ENCODE results near the gene MYLK2. TPM values are rescaled to one million over a fixed set of nuclear protein-coding genes. Genes with fewer than 3 reads are reported as not detected.

Gene MYLK2
- total RNA-seq, 3 donors from 2014 or later (not counting 1 experiment from before 2014, with no cell fraction given) = 0.12 TPM; not detected in 2

- H3K4me3 Mint-ChIP-seq = no peak overlapping the region
- peaks cover 12 to 18% of the 10 kb centered on the region in 2 donors for H3K27me3 Mint-ChIP-seq (ENCODE audit: low read depth in 2 of 2)
- no peaks in the 10 kb centered on the region for H3K36me3 Mint-ChIP-seq
- no peaks in the 10 kb centered on the region for H3K9me3 Mint-ChIP-seq
- 76% methylated on average over 32 of the region's 32 CpGs for WGBS (ENCODE audit: insufficient coverage)
- peaks cover 4% of the 10 kb centered on the region for H3K4me1 ChIP-seq (ENCODE audit: control insufficient read depth, insufficient read depth, low read length)
- DNase-seq (no peak), ATAC-seq (no peak)
- H3K4me3 ChIP-seq (ENCODE audit: low read length) = no peak overlapping the region
- H3K36me3 ChIP-seq (ENCODE audit: control insufficient read depth, insufficient read depth, low read length) = no peaks in the 10 kb centered on the region
- H3K27ac ChIP-seq (ENCODE audit: low read length) = no peak overlapping the region
- H3K9me3 ChIP-seq (ENCODE audit: control insufficient read depth, insufficient read depth, low read length) = no peaks in the 10 kb centered on the region
- no peak for TF ChIP-seq CTCF (IDR thresholded peaks at IDR 0.05)
- no peak overlapping the region for H3K27ac Mint-ChIP-seq
- intact Hi-C loops (cut with micrococcal nuclease) = no loop called here
- H3K4me1 Mint-ChIP-seq = no peaks in the 10 kb centered on the region
- no peaks in the 10 kb centered on the region for H3K27me3 ChIP-seq (ENCODE audit: control insufficient read depth, insufficient read depth, low read length)
Observed at GRCh38 chr20:31848088-31848999, 29.2 kb downstream of the MYLK2 start.

DNA sequence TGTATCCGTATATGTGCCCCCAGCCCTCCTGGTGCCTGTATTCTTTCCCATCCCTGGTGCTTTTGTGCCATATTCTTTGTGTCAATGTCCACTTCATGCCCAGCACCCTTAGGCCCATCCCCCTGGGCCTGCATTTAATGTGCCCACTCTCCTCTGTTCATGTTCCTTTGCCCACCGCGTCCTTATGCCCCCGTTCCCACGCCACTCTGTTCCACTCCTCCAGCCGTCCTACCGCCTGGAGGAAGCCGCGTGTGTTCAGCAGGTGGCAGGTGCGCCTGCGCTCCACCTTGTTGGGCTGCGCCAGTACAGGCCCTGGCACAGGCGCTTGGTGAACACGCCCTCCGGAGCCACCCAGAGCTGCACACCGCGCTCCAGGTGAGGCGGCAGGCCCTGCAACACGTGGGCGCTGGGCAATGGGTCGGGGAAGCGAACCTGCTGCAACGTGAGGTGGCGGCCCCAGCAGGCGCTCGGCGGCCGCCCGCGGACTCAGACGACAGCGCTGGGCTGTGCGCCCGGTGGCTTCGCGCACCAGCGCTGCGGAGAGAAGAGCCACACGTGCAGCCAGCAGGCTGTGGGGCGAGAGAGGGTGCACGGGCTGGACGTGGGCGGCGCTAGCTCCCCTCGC, 30.3 kb downstream of the MYLK2 start:
- H3K4me1 ChIP-seq (ENCODE audit: control insufficient read depth, insufficient read depth, low read length) = peaks cover 4% of the 10 kb centered on the region
- DNase-seq (no peak), ATAC-seq (no peak)
- no peaks in the 10 kb centered on the region for H3K9me3 Mint-ChIP-seq
- TF ChIP-seq CTCF (IDR thresholded peaks at IDR 0.05) = no peak
- H3K36me3 Mint-ChIP-seq = no peaks in the 10 kb centered on the region
- H3K9me3 ChIP-seq (ENCODE audit: control insufficient read depth, insufficient read depth, low read length) = no peaks in the 10 kb centered on the region
- no peaks in the 10 kb centered on the region for H3K4me1 Mint-ChIP-seq
- intact Hi-C loops (cut with micrococcal nuclease) = no loop called here
- H3K36me3 ChIP-seq (ENCODE audit: control insufficient read depth, insufficient read depth, low read length) = no peaks in the 10 kb centered on the region
- H3K4me3 ChIP-seq (ENCODE audit: low read length) = no peak overlapping the region
- H3K27me3 ChIP-seq (ENCODE audit: control insufficient read depth, insufficient read depth, low read length) = no peaks in the 10 kb centered on the region
- no peak overlapping the region for H3K4me3 Mint-ChIP-seq
- no peak overlapping the region for H3K27ac Mint-ChIP-seq
- no peak overlapping the region for H3K27ac ChIP-seq (ENCODE audit: low read length)
- H3K27me3 Mint-ChIP-seq (ENCODE audit: low read depth in 2 of 2) = peaks cover 12 to 18% of the 10 kb centered on the region in 2 donors
- 64% methylated on average over 41 of the region's 45 CpGs for WGBS (ENCODE audit: insufficient coverage)

GRCh38 chr20:31851240-31851955, 32.2 kb downstream of the MYLK2 start:
- Histone ChIP-seq H3K4me3 (ENCODE audit: low read length) (no peak overlapping the region), H3K27ac (ENCODE audit: low read length) (no peak overlapping the region), H3K36me3 (ENCODE audit: control insufficient read depth, insufficient read depth, low read length) (no peaks in the 10 kb centered on the region), H3K9me3 (ENCODE audit: control insufficient read depth, insufficient read depth, low read length) (no peaks in the 10 kb centered on the region), H3K27me3 (ENCODE audit: control insufficient read depth, insufficient read depth, low read length) (no peaks in the 10 kb centered on the region), H3K4me1 (ENCODE audit: control insufficient read depth, insufficient read depth, low read length) (peaks cover 2% of the 10 kb centered on the region)
- Mint-ChIP-seq H3K4me3 (no peak overlapping the region), H3K4me1 (no peaks in the 10 kb centered on the region), H3K27me3 (ENCODE audit: low read depth in 2 of 2) (peaks cover 12 to 18% of the 10 kb centered on the region in 2 donors), H3K9me3 (no peaks in the 10 kb centered on the region), H3K36me3 (no peaks in the 10 kb centered on the region), H3K27ac (no peak overlapping the region)
- 86% methylated on average over 11 of the region's 11 CpGs for WGBS (ENCODE audit: insufficient coverage)
- DNase-seq (no peak), ATAC-seq (no peak)
- TF ChIP-seq CTCF (IDR thresholded peaks at IDR 0.05) = no peak
- intact Hi-C loops (cut with micrococcal nuclease) = no loop called here

Measured in natural killer cell (primary cell).